ENCODE measurements around the gene KRTAP10-4.

DNA sequence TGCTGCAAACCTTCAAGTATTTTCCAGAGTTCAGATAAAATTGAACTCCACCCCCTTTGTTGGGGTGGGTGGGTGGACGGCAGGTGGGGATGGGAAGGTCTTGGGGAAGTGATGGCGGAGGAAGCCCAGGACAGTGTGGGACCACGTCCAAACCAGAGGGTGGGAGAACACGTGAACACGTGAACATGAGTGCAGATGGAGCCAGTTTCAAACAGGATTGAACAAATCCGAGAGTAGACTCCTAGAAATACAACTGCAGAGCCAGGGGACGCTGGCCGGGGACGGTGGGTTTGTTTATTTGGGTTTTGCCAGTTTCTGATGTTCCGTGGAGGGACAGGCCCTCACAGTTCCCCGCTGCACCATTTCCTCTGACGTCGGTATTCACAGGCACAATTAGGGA, 25.1 kb upstream of the KRTAP10-4 start:
- TF ChIP-seq, protein P1, sequence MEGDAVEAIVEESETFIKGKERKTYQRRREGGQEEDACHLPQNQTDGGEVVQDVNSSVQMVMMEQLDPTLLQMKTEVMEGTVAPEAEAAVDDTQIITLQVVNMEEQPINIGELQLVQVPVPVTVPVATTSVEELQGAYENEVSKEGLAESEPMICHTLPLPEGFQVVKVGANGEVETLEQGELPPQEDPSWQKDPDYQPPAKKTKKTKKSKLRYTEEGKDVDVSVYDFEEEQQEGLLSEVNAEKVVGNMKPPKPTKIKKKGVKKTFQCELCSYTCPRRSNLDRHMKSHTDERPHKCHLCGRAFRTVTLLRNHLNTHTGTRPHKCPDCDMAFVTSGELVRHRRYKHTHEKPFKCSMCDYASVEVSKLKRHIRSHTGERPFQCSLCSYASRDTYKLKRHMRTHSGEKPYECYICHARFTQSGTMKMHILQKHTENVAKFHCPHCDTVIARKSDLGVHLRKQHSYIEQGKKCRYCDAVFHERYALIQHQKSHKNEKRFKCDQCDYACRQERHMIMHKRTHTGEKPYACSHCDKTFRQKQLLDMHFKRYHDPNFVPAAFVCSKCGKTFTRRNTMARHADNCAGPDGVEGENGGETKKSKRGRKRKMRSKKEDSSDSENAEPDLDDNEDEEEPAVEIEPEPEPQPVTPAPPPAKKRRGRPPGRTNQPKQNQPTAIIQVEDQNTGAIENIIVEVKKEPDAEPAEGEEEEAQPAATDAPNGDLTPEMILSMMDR (IDR thresholded peaks at IDR 0.05) = no peak
- TF ChIP-seq POLR2A (IDR thresholded peaks at IDR 0.05) = no peak

All from uterus (tissue), 2 donors.